ENCODE measurements around the gene DDO.

The DDO gene

GRCh38 chr6:110357298-110357663 is 58.1 kb downstream of the DDO start:
- no peak overlapping the region for H3K27ac ChIP-seq (ENCODE audit: low read depth, low read length)
- H3F3A ChIP-seq (ENCODE audit: insufficient read depth), result no peaks in the 10 kb centered on the region
- H3K9ac ChIP-seq (ENCODE audit: low read length), result no peak overlapping the region
- no peaks in the 10 kb centered on the region for H3K79me2 ChIP-seq (ENCODE audit: insufficient read depth, low read length)
- H3K27me3 ChIP-seq (ENCODE audit: low read length), result no peaks in the 10 kb centered on the region
- H3K9me3 ChIP-seq (ENCODE audit: insufficient read depth, low read length), result no peaks in the 10 kb centered on the region
- no peak overlapping the region for H2AFZ ChIP-seq (ENCODE audit: low read depth, low read length, severe bottlenecking)
- no peak overlapping the region for H3K4me3 ChIP-seq (ENCODE audit: insufficient read depth, low read length, poor library complexity, severe bottlenecking)
- no peak overlapping the region for H3K4me2 ChIP-seq (ENCODE audit: low read depth, low read length, poor library complexity, severe bottlenecking)
- TF ChIP-seq EZH2phosphoT487 (conservative IDR thresholded peaks at IDR 0.05; ENCODE audit: low read length), result no peak
- TF ChIP-seq, protein P1, sequence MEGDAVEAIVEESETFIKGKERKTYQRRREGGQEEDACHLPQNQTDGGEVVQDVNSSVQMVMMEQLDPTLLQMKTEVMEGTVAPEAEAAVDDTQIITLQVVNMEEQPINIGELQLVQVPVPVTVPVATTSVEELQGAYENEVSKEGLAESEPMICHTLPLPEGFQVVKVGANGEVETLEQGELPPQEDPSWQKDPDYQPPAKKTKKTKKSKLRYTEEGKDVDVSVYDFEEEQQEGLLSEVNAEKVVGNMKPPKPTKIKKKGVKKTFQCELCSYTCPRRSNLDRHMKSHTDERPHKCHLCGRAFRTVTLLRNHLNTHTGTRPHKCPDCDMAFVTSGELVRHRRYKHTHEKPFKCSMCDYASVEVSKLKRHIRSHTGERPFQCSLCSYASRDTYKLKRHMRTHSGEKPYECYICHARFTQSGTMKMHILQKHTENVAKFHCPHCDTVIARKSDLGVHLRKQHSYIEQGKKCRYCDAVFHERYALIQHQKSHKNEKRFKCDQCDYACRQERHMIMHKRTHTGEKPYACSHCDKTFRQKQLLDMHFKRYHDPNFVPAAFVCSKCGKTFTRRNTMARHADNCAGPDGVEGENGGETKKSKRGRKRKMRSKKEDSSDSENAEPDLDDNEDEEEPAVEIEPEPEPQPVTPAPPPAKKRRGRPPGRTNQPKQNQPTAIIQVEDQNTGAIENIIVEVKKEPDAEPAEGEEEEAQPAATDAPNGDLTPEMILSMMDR (IDR thresholded peaks at IDR 0.05; ENCODE audit: insufficient read depth, low read length, poor library complexity, severe bottlenecking), result no peak
- H3K36me3 ChIP-seq (ENCODE audit: low read length), result no peaks in the 10 kb centered on the region
- H3K9me2 ChIP-seq (replicated peaks; ENCODE audit: insufficient read depth, low read length), result no peaks in the 10 kb centered on the region
- H4K20me1 ChIP-seq (ENCODE audit: low read depth, low read length), result no peaks in the 10 kb centered on the region

DNA sequence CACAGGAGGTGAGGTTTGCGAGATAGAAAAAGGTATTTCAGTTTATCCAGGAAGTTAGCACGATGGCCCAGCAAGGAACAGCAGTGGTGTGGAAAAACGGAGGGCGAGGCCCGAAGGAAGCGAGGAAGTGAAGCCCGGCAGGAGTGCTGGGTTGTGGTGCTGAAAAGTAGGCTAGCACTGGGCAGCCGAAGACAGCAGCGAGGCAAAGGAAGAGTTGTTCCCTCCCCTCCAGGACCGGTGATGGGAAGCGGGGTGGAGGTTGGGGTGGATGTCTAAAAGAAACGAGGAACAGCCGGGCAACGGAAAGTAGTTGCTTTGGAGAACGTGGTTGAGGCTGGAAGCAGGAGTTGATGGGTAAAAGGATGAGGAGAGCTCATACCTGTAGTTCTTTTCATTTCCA is 58.6 kb downstream of the DDO start:
- Histone ChIP-seq H3K27ac (ENCODE audit: low read depth, low read length) (no peak overlapping the region), H3K4me3 (ENCODE audit: insufficient read depth, low read length, poor library complexity, severe bottlenecking) (no peak overlapping the region), H3K79me2 (ENCODE audit: insufficient read depth, low read length) (no peaks in the 10 kb centered on the region), H3K9ac (ENCODE audit: low read length) (no peak overlapping the region), H4K20me1 (ENCODE audit: low read depth, low read length) (no peaks in the 10 kb centered on the region), H3K27me3 (ENCODE audit: low read length) (no peaks in the 10 kb centered on the region), H3K4me2 (ENCODE audit: low read depth, low read length, poor library complexity, severe bottlenecking) (no peak overlapping the region), H3F3A (ENCODE audit: insufficient read depth) (no peaks in the 10 kb centered on the region), H3K9me2 (replicated peaks; ENCODE audit: insufficient read depth, low read length) (no peaks in the 10 kb centered on the region), H3K36me3 (ENCODE audit: low read length) (no peaks in the 10 kb centered on the region), H3K9me3 (ENCODE audit: insufficient read depth, low read length) (no peaks in the 10 kb centered on the region), H2AFZ (ENCODE audit: low read depth, low read length, severe bottlenecking) (no peak overlapping the region)
- no peak for TF ChIP-seq EZH2phosphoT487 (conservative IDR thresholded peaks at IDR 0.05; ENCODE audit: low read length)
- TF ChIP-seq, protein P1 (IDR thresholded peaks at IDR 0.05; ENCODE audit: insufficient read depth, low read length, poor library complexity, severe bottlenecking), result no peak

DNA sequence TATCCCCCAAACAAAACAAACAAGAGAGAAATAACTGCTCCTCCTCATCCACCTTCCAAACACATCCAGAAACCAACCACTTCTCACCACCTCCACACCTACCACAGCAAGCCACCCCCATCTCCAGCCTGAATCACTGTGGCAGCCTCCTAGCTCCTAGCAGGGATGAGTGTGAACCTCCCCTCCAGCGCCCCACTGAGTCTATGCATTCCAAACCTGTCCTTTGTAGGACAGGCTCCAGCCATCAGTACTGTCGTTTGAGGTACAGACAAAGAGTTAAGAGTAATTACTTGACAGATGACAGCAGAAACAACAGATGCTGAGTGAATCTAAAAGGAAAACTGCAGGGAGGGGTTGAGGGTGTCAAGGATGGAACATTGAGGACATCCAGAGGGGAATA is 59.6 kb downstream of the DDO start:
- no peaks in the 10 kb centered on the region for H3K79me2 ChIP-seq (ENCODE audit: insufficient read depth, low read length)
- H3K4me3 ChIP-seq (ENCODE audit: insufficient read depth, low read length, poor library complexity, severe bottlenecking), result no peak overlapping the region
- no peaks in the 10 kb centered on the region for H3F3A ChIP-seq (ENCODE audit: insufficient read depth)
- no peak overlapping the region for H3K9ac ChIP-seq (ENCODE audit: low read length)
- H3K36me3 ChIP-seq (ENCODE audit: low read length), result no peaks in the 10 kb centered on the region
- no peak overlapping the region for H2AFZ ChIP-seq (ENCODE audit: low read depth, low read length, severe bottlenecking)
- H4K20me1 ChIP-seq (ENCODE audit: low read depth, low read length), result no peaks in the 10 kb centered on the region
- H3K9me2 ChIP-seq (replicated peaks; ENCODE audit: insufficient read depth, low read length), result no peaks in the 10 kb centered on the region
- no peak overlapping the region for H3K4me2 ChIP-seq (ENCODE audit: low read depth, low read length, poor library complexity, severe bottlenecking)
- TF ChIP-seq, protein P1 (IDR thresholded peaks at IDR 0.05; ENCODE audit: insufficient read depth, low read length, poor library complexity, severe bottlenecking), result no peak
- no peak for TF ChIP-seq EZH2phosphoT487 (conservative IDR thresholded peaks at IDR 0.05; ENCODE audit: low read length)
- no peaks in the 10 kb centered on the region for H3K27me3 ChIP-seq (ENCODE audit: low read length)
- no peak overlapping the region for H3K27ac ChIP-seq (ENCODE audit: low read depth, low read length)
- no peaks in the 10 kb centered on the region for H3K9me3 ChIP-seq (ENCODE audit: insufficient read depth, low read length)

DNA sequence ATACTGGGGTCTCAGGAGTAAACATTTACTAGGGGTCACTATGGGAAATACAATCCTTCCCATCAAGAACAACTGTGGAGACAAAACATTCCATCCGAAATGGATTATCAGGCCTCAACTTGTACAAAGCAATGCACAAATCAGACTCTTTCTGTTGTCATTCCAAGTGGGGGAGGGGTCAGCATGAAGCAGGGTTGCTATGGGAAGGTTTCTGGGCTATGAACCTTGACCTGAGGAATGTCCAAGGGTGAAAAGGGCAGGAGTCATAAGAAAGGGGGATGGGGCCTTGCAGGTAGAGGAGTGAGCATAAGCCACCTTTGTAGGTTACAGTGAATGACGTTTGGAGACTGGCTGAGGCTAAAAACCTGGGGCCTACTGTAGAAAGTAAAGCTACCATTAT is 60.4 kb downstream of the DDO start:
- no peaks in the 10 kb centered on the region for H3K9me2 ChIP-seq (replicated peaks; ENCODE audit: insufficient read depth, low read length)
- no peak overlapping the region for H2AFZ ChIP-seq (ENCODE audit: low read depth, low read length, severe bottlenecking)
- no peaks in the 10 kb centered on the region for H3K79me2 ChIP-seq (ENCODE audit: insufficient read depth, low read length)
- TF ChIP-seq, protein P1 (IDR thresholded peaks at IDR 0.05; ENCODE audit: insufficient read depth, low read length, poor library complexity, severe bottlenecking), result no peak
- no peak for TF ChIP-seq EZH2phosphoT487 (conservative IDR thresholded peaks at IDR 0.05; ENCODE audit: low read length)
- H3K27me3 ChIP-seq (ENCODE audit: low read length), result no peaks in the 10 kb centered on the region
- H3K4me2 ChIP-seq (ENCODE audit: low read depth, low read length, poor library complexity, severe bottlenecking), result no peak overlapping the region
- no peak overlapping the region for H3K9ac ChIP-seq (ENCODE audit: low read length)
- no peak overlapping the region for H3K4me3 ChIP-seq (ENCODE audit: insufficient read depth, low read length, poor library complexity, severe bottlenecking)
- no peaks in the 10 kb centered on the region for H3F3A ChIP-seq (ENCODE audit: insufficient read depth)
- H3K36me3 ChIP-seq (ENCODE audit: low read length), result no peaks in the 10 kb centered on the region
- no peak overlapping the region for H3K27ac ChIP-seq (ENCODE audit: low read depth, low read length)
- no peaks in the 10 kb centered on the region for H4K20me1 ChIP-seq (ENCODE audit: low read depth, low read length)
- no peaks in the 10 kb centered on the region for H3K9me3 ChIP-seq (ENCODE audit: insufficient read depth, low read length)
